Vagina (tissue), 2 donors: ENCODE measurements around the gene NRDE2.

Source experiments
- POLR2A ChIP-seq, 2 donors: fragments of 450-650 bp; IDR thresholded peaks; one replicate each; pipeline ENCODE4 v1.6.1; 2017; ENCODE audit warnings: antibody characterized with exemption in 2 of 2, mild to moderate bottlenecking in 2 of 2, moderate library complexity in 2 of 2
- POLR2AphosphoS5 ChIP-seq, 2 donors: sonication (generic); formaldehyde crosslinking; IDR thresholded peaks; one replicate each; pipeline ENCODE4 v1.9.0; 2017; ENCODE audit warnings: antibody characterized with exemption in 2 of 2, mild to moderate bottlenecking in 2 of 2, low read depth in 1 of 2; ENCODE audit not compliant: insufficient read depth in 1 of 2
- TF ChIP-seq, protein P1 (sequence below), 3 experiments: fragments of 450-650 bp in 2 of 3; fragments of 200-600 bp in 1 of 3; sonication (generic) in 1 of 3; IDR thresholded peaks; one replicate each; pipeline ENCODE4 v1.5.1; 2017 to 2019; ENCODE audit warnings: antibody characterized with exemption in 3 of 3, mild to moderate bottlenecking in 2 of 3, moderate library complexity in 2 of 3

GRCh38 chr14:90239139-90239538, 92.6 kb downstream of the NRDE2 start:
- TF ChIP-seq, protein P1, sequence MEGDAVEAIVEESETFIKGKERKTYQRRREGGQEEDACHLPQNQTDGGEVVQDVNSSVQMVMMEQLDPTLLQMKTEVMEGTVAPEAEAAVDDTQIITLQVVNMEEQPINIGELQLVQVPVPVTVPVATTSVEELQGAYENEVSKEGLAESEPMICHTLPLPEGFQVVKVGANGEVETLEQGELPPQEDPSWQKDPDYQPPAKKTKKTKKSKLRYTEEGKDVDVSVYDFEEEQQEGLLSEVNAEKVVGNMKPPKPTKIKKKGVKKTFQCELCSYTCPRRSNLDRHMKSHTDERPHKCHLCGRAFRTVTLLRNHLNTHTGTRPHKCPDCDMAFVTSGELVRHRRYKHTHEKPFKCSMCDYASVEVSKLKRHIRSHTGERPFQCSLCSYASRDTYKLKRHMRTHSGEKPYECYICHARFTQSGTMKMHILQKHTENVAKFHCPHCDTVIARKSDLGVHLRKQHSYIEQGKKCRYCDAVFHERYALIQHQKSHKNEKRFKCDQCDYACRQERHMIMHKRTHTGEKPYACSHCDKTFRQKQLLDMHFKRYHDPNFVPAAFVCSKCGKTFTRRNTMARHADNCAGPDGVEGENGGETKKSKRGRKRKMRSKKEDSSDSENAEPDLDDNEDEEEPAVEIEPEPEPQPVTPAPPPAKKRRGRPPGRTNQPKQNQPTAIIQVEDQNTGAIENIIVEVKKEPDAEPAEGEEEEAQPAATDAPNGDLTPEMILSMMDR (IDR thresholded peaks at IDR 0.05) = no peak
- TF ChIP-seq POLR2A (IDR thresholded peaks at IDR 0.05) (no peak), POLR2AphosphoS5 (IDR thresholded peaks at IDR 0.05; ENCODE audit: insufficient read depth in 1 of 2, low read depth in 1 of 2) (no peak)
